Thoracic aorta (tissue), 2 donors: ENCODE data around the gene ENOX2. TPM values are rescaled to one million over a fixed set of nuclear protein-coding genes. Genes with fewer than 3 reads are reported as not detected.

Experiments used
- ATAC-seq: fragments of 150-250 bp; one replicate; pipeline ENCODE4 v1.8.0; 2017; ENCODE audit warnings: low read depth; ENCODE audit not compliant: insufficient number of reproducible peaks, low FRiP score
- DNase-seq: peaks from one replicate; pipeline ENCODE4 v3.0.0-alpha.2; 2020; ENCODE audit warnings: low spot score
- H3K27ac ChIP-seq, 2 donors: fragments of 200-600 bp; sonication (generic); 1 replicate in 1 of 2; 2 replicates in 1 of 2; pipeline ENCODE4 v1.5.1; 2016; ENCODE audit warnings: mild to moderate bottlenecking in 2 of 2, moderate library complexity in 2 of 2
- H3K27me3 ChIP-seq: fragments of 200-600 bp; sonication (generic); replicated peaks from 2 replicates; pipeline ENCODE4 v1.6.0; 2016; ENCODE audit warnings: mild to moderate bottlenecking; ENCODE audit not compliant: insufficient read depth
- H3K36me3 ChIP-seq: fragments of 200-600 bp; sonication (generic); one replicate; pipeline ENCODE4 v1.5.1; 2016
- H3K4me1 ChIP-seq, 2 donors: fragments of 200-600 bp; sonication (generic); 1 replicate in 1 of 2; 2 replicates in 1 of 2; pipeline versions ENCODE4 v1.5.1 to v1.6.0; 2016; ENCODE audit warnings: low read depth in 2 of 2, mild to moderate bottlenecking in 1 of 2; ENCODE audit not compliant: control insufficient read depth in 1 of 2
- H3K4me3 ChIP-seq: fragments of 200-600 bp; sonication (generic); 2 replicates; pipeline ENCODE4 v1.5.1; 2016; ENCODE audit warnings: mild to moderate bottlenecking
- H3K9me3 ChIP-seq: fragments of 200-600 bp; sonication (generic); 2 replicates; pipeline ENCODE4 v1.5.1; 2016
- CTCF ChIP-seq: fragments of 200-600 bp; sonication (generic); IDR thresholded peaks from one replicate; pipeline ENCODE4 v1.5.1; 2019; ENCODE audit warnings: antibody characterized with exemption
- total RNA-seq, 2 donors: library from RNA; depleted of rRNA; stranded (reverse); fragments of >200 nt; gene quantifications; one replicate each; pipeline versions ENCODE4 v1.1.0 to v1.2.3, GENCODE V29; 2016

Gene ENOX2
- total RNA-seq, 2 donors from 2014 or later: 17.9 to 28.7 TPM

GRCh38 chrX:130884627-130885026 lies 18.4 kb downstream of the ENOX2 start:
- Histone ChIP-seq H3K36me3 (no peaks in the 10 kb centered on the region), H3K27ac (no peak overlapping the region), H3K9me3 (no peaks in the 10 kb centered on the region), H3K27me3 (no peaks in the 10 kb centered on the region), H3K4me3 (peak overlapping the region; percentile 54), H3K4me1 (no peaks in the 10 kb centered on the region)
- DNase-seq (no peak), ATAC-seq (no peak)
- TF ChIP-seq CTCF: no peak

- Histone ChIP-seq H3K9me3 (no peaks in the 10 kb centered on the region), H3K4me3 (no peak overlapping the region), H3K36me3 (no peaks in the 10 kb centered on the region), H3K4me1 (peaks cover 4 to 15% of the 10 kb centered on the region in 2 donors), H3K27me3 (no peaks in the 10 kb centered on the region), H3K27ac (peak overlapping the region in 1 of 2 donors; percentile 26)
- ATAC-seq (no peak), DNase-seq (no peak)
- TF ChIP-seq CTCF: no peak
Measured at GRCh38 chrX:130879869-130880268, 23.1 kb downstream of the ENOX2 start.

GRCh38 chrX:130878350-130879341 lies 24.4 kb downstream of the ENOX2 start:
- no peaks in the 10 kb centered on the region for H3K36me3 ChIP-seq
- no peaks in the 10 kb centered on the region for H3K27me3 ChIP-seq
- ATAC-seq (no peak), DNase-seq (no peak)
- no peaks in the 10 kb centered on the region for H3K9me3 ChIP-seq
- no peak for TF ChIP-seq CTCF
- peak overlapping the region in 1 of 2 donors; percentile 23 for H3K27ac ChIP-seq
- H3K4me1 ChIP-seq: peaks cover 4 to 15% of the 10 kb centered on the region in 2 donors
- no peak overlapping the region for H3K4me3 ChIP-seq

- no peaks in the 10 kb centered on the region for H3K36me3 ChIP-seq
- ATAC-seq: no peak
- peak overlapping the region in 1 of 2 donors; percentile 23 for H3K27ac ChIP-seq
- no peaks in the 10 kb centered on the region for H3K9me3 ChIP-seq
- TF ChIP-seq CTCF: no peak
- H3K27me3 ChIP-seq: no peaks in the 10 kb centered on the region
- no peak for DNase-seq
- peaks cover 4 to 15% of the 10 kb centered on the region in 2 donors for H3K4me1 ChIP-seq
- no peak overlapping the region for H3K4me3 ChIP-seq
Measured at GRCh38 chrX:130877892-130878341, 25.1 kb downstream of the ENOX2 start.

GRCh38 chrX:130876226-130876625 lies 26.8 kb downstream of the ENOX2 start:
- H3K4me3 ChIP-seq: no peak overlapping the region
- no peaks in the 10 kb centered on the region for H3K36me3 ChIP-seq
- DNase-seq (no peak), ATAC-seq (no peak)
- no peaks in the 10 kb centered on the region for H3K27me3 ChIP-seq
- TF ChIP-seq CTCF: no peak
- H3K9me3 ChIP-seq: no peaks in the 10 kb centered on the region
- H3K27ac ChIP-seq: no peak overlapping the region
- peaks cover 4 to 15% of the 10 kb centered on the region in 2 donors for H3K4me1 ChIP-seq
